K562 (cell line): Measurements from ENCODE around the gene NPEPL1. TPM values are rescaled to one million over a fixed set of nuclear protein-coding genes. Genes with fewer than 3 reads are reported as not detected.

Experiments used
- AFF4 ChIP-seq: sonication (generic); formaldehyde crosslinking; IDR thresholded peaks from 2 replicates; pipeline ENCODE4 v1.8.0; 2023; ENCODE audit warnings: mild to moderate bottlenecking, missing genetic modification reagents
- ATF7 ChIP-seq: fragments of 450-650 bp; IDR thresholded peaks from 2 replicates; pipeline ENCODE4 v1.7.1; 2014; ENCODE audit warnings: mild to moderate bottlenecking, moderate library complexity
- FIP1L1 ChIP-seq: fragments of 200-400 bp; formaldehyde crosslinking; IDR thresholded peaks from 2 replicates; pipeline ENCODE4 v1.6.1; 2018; ENCODE audit warnings: mild to moderate bottlenecking, low read depth, low read length; ENCODE audit not compliant: poor library complexity, severe bottlenecking
- FOXJ2 ChIP-seq: fragments of 200-800 bp; sonication (Bioruptor generic); IDR thresholded peaks from 2 replicates; pipeline ENCODE4 v1.6.1; 2016; ENCODE audit warnings: missing genetic modification characterization, missing compliant biosample characterization
- JUND ChIP-seq, 2 experiments: IDR thresholded peaks; 2 replicates in 1 of 2; 3 replicates in 1 of 2; pipeline ENCODE4 v1.6.1; 2011; ENCODE audit warnings: borderline replicate concordance in 2 of 2, low read depth in 2 of 2, low read length in 2 of 2, improper control_type of control experiment in 1 of 2, missing biosample characterization in 1 of 2, missing genetic modification characterization in 1 of 2, missing genetic modification reagents in 1 of 2
- SRSF9 ChIP-seq: fragments of 200-400 bp; formaldehyde crosslinking; IDR thresholded peaks from 2 replicates; pipeline ENCODE4 v1.6.1; 2017; ENCODE audit warnings: low read depth, low read length, borderline replicate concordance
- ZBTB11 ChIP-seq, 3 experiments: fragments of 200-800 bp in 1 of 3; fragments of 250-450 bp in 1 of 3; fragments of 450-650 bp in 1 of 3; sonication (Bioruptor Pico) in 1 of 3; sonication (Bioruptor generic) in 1 of 3; formaldehyde crosslinking in 1 of 3; IDR thresholded peaks; 2 replicates each; pipeline versions ENCODE4 v1.6.1 to v1.8.0; 2016 to 2022; ENCODE audit warnings: mild to moderate bottlenecking in 2 of 3, missing genetic modification characterization in 2 of 3, missing compliant biosample characterization in 1 of 3, moderate library complexity in 1 of 3
- ZFP36 ChIP-seq: fragments of 150-350 bp; IDR thresholded peaks from 2 replicates; pipeline ENCODE4 v1.6.1; 2018; ENCODE audit warnings: low read length, low read depth; ENCODE audit not compliant: partially characterized antibody
- ZNF561 ChIP-seq: fragments of 450-650 bp; formaldehyde crosslinking; conservative IDR thresholded peaks from 2 replicates; pipeline ENCODE4 v1.4.0; 2020; ENCODE audit warnings: mild to moderate bottlenecking, moderate library complexity
- polyA plus RNA-seq, 8 experiments: library from polyadenylated mRNA; depleted of rRNA in 4 of 8; stranded (reverse) in 5 of 8; unstranded in 3 of 8; fragments of >200 nt; fragmentation: Nextera tagmentation in 2 of 8; fragmentation: Illumina TruSeq in 1 of 8; extraction: Ambion mirVana in 2 of 8; extraction: Trizol in 1 of 8; gene quantifications; 2 replicates each; pipeline versions ENCODE4 v1.2.1 to v1.2.3, GENCODE V29; 2011 to 2014; ENCODE audit warnings: inconsistent platforms in 1 of 8, missing spikeins in 1 of 8
- total RNA-seq, 7 experiments: library from RNA; depleted of rRNA in 6 of 7; stranded (reverse); fragments of >200 nt in 6 of 7; fragmentation: Illumina TruSeq in 2 of 7; extraction: Trizol in 2 of 7; gene quantifications; 2 replicates each; pipeline versions ENCODE4 v1.2.1 to v1.2.3, GENCODE V29; 2011 to 2021; ENCODE audit warnings: low replicate concordance in 1 of 7

The NPEPL1 gene
- total and polyA plus RNA-seq, 9 of the 15 experiments (the other 6 are each of a cell fraction or from before 2014, with no cell fraction given) = 0.04 to 5.6 (median 0.94) TPM

GRCh38 chr20:58650776-58651558 lies 41.6 kb upstream of the NPEPL1 start, which contains the start of gene STX16 (continued):
- TF ChIP-seq ZBTB11 (CRISPR knock-in tag; IDR thresholded peaks at IDR 0.05) (peak; percentile 100), JUND (IDR thresholded peaks at IDR 0.05; ENCODE audit: borderline replicate concordance, low read depth, low read length) (peak; percentile 78), JUND (tag; IDR thresholded peaks at IDR 0.05; ENCODE audit: borderline replicate concordance, low read depth, low read length) (peak; percentile 67; the same call in 1 of the 3 replicates), ZFP36 (peak; percentile 40), FOXJ2 (tag) (no peak), FIP1L1 (peak; percentile 100), ZNF561 (CRISPR knock-in tag) (no peak), ATF7 (peak; percentile 87), SRSF9 (no peak), AFF4 (CRISPR knock-in tag) (no peak; the same call in 1 of the 2 replicates)
